NB4 (cell line): Measurements from ENCODE around the gene CGB7.

ENCODE experiments used
- MYC ChIP-seq: IDR thresholded peaks from 2 replicates; pipeline ENCODE4 v1.6.1; 2011; ENCODE audit warnings: low read depth, low read length
- POLR2A ChIP-seq: IDR thresholded peaks from 2 replicates; pipeline ENCODE4 v1.6.1; 2011; ENCODE audit warnings: mild to moderate bottlenecking; ENCODE audit not compliant: insufficient read length; ENCODE audit errors: extremely low read depth
- TF ChIP-seq, protein P1 (sequence below): IDR thresholded peaks from one replicate; pipeline ENCODE4 v1.5.1; 2012; ENCODE audit warnings: low read depth, low read length
- TF ChIP-seq, protein P2 (sequence below): IDR thresholded peaks from 2 replicates; pipeline ENCODE4 v1.6.1; 2011; ENCODE audit warnings: low read depth, low read length

DNA sequence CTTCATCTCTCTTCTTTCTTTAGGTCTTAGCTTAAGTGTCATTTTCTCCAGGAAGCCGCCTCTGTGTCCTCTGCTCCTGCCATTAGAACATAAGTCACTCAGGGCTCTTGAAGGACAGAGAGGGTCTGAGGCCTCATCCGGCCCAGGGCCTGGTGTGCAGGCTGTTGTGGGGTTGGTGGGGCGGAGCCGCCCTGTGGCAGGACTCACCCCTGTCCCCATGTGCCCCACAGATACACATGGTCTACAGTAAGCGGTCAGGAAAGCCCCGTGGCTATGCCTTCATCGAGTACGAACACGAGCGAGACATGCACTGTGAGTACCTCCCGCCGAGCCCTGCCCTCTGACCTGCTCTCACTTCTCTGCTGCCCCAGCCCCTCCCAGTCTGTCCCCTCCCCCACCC lies 43.6 kb upstream of the CGB7 start:
- TF ChIP-seq, protein P1, sequence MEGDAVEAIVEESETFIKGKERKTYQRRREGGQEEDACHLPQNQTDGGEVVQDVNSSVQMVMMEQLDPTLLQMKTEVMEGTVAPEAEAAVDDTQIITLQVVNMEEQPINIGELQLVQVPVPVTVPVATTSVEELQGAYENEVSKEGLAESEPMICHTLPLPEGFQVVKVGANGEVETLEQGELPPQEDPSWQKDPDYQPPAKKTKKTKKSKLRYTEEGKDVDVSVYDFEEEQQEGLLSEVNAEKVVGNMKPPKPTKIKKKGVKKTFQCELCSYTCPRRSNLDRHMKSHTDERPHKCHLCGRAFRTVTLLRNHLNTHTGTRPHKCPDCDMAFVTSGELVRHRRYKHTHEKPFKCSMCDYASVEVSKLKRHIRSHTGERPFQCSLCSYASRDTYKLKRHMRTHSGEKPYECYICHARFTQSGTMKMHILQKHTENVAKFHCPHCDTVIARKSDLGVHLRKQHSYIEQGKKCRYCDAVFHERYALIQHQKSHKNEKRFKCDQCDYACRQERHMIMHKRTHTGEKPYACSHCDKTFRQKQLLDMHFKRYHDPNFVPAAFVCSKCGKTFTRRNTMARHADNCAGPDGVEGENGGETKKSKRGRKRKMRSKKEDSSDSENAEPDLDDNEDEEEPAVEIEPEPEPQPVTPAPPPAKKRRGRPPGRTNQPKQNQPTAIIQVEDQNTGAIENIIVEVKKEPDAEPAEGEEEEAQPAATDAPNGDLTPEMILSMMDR: no peak
- TF ChIP-seq POLR2A: no peak
- TF ChIP-seq, protein P2, sequence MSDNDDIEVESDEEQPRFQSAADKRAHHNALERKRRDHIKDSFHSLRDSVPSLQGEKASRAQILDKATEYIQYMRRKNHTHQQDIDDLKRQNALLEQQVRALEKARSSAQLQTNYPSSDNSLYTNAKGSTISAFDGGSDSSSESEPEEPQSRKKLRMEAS: no peak
- TF ChIP-seq MYC: no peak
